Measurements from ENCODE around the gene VPS13C. TPM values are rescaled to one million over a fixed set of nuclear protein-coding genes. Genes with fewer than 3 reads are reported as not detected.
"Not testable (repeated sequence)": the region's sequence is repeated elsewhere in the genome, so short reads cannot be mapped to it uniquely, and the experiment has no call there.

VPS13C gene
- total RNA-seq, 2 experiments from 2014 or later, result 69.7 to 73.2 TPM

- no peak for TF ChIP-seq CTCF (IDR thresholded peaks at IDR 0.05)
- Histone ChIP-seq H3K4me1 (ENCODE audit: insufficient read depth, low read length) (peaks cover 7% of the 10 kb centered on the region), H3K9me3 (ENCODE audit: control insufficient read depth in 1 of 2, insufficient read depth in 1 of 2, low read length in 2 of 2) (no peaks in the 10 kb centered on the region), H3K36me3 (ENCODE audit: insufficient read depth, low read length) (no peaks in the 10 kb centered on the region), H3K27me3 (ENCODE audit: control insufficient read depth in 1 of 2, insufficient read depth in 2 of 2, low read length in 2 of 2) (no peaks in the 10 kb centered on the region), H3K4me3 (ENCODE audit: low read length) (no peak overlapping the region), H3K27ac (ENCODE audit: low read depth in 1 of 2, low read length in 2 of 2) (no peak overlapping the region)
- Mint-ChIP-seq H3K4me3 (no peak overlapping the region), H3K9me3 (peaks cover 2% of the 10 kb centered on the region), H3K27ac (no peak overlapping the region), H3K27me3 (no peaks in the 10 kb centered on the region), H3K36me3 (ENCODE audit: low read depth) (peaks cover 15% of the 10 kb centered on the region), H3K4me1 (ENCODE audit: low read depth) (peaks cover 61% of the 10 kb centered on the region)
- intact Hi-C loops (cut with DNase I, micrococcal nuclease), result no loop called here
- POLR2A ChIA-PET, result interaction anchor here (0.8 kb wide), 1 partner anchor 60 kb away, joined by 3 read pairs; no protein-coding TSS in a partner anchor
- CTCF ChIA-PET, result interaction anchor here (0.7 to 2.3 kb wide), 2 partner anchors 8 to 146 kb away, joined by 3 to 10 read pairs; partner anchors contain the start of gene VPS13C
- DNase-seq, result no peak
- no peak for ATAC-seq (ENCODE audit: poor library complexity)
Observed at GRCh38 chr15:62052713-62053112, 7.5 kb downstream of the VPS13C start.

- Histone ChIP-seq H3K27me3 (ENCODE audit: control insufficient read depth in 1 of 2, insufficient read depth in 2 of 2, low read length in 2 of 2) (no peaks in the 10 kb centered on the region), H3K4me1 (ENCODE audit: insufficient read depth, low read length) (peaks cover 8% of the 10 kb centered on the region), H3K9me3 (ENCODE audit: control insufficient read depth in 1 of 2, insufficient read depth in 1 of 2, low read length in 2 of 2) (no peaks in the 10 kb centered on the region), H3K4me3 (ENCODE audit: low read length) (no peak overlapping the region), H3K36me3 (ENCODE audit: insufficient read depth, low read length) (no peaks in the 10 kb centered on the region), H3K27ac (ENCODE audit: low read depth in 1 of 2, low read length in 2 of 2) (no peak overlapping the region)
- intact Hi-C loops (cut with DNase I, micrococcal nuclease), result loop anchor here in 1 of 2 experiments (1.0 kb wide), 1 partner anchor 8 kb away; no protein-coding TSS in a partner anchor
- TF ChIP-seq CTCF (IDR thresholded peaks at IDR 0.05), result no peak
- Mint-ChIP-seq H3K4me3 (no peak overlapping the region), H3K27me3 (no peaks in the 10 kb centered on the region), H3K4me1 (ENCODE audit: low read depth) (peaks cover 68% of the 10 kb centered on the region), H3K36me3 (ENCODE audit: low read depth) (peaks cover 5% of the 10 kb centered on the region), H3K27ac (peak overlapping the region; percentile 10), H3K9me3 (peaks cover 2% of the 10 kb centered on the region)
- CTCF ChIA-PET, result interaction anchor here (2.3 kb wide), 1 partner anchor 9 kb away, joined by 10 read pairs; the partner anchor contains the start of gene VPS13C
- POLR2A ChIA-PET, result no interaction called here
- no peak for ATAC-seq (ENCODE audit: poor library complexity)
- DNase-seq, result no peak
Observed at GRCh38 chr15:62051166-62051565, 9.1 kb downstream of the VPS13C start.

GRCh38 chr15:62050115-62050514 lies 10.1 kb downstream of the VPS13C start:
- Histone ChIP-seq H3K27me3 (ENCODE audit: control insufficient read depth in 1 of 2, insufficient read depth in 2 of 2, low read length in 2 of 2) (no peaks in the 10 kb centered on the region), H3K4me3 (ENCODE audit: low read length) (no peak overlapping the region), H3K27ac (ENCODE audit: low read depth in 1 of 2, low read length in 2 of 2) (no peak overlapping the region), H3K9me3 (ENCODE audit: control insufficient read depth in 1 of 2, insufficient read depth in 1 of 2, low read length in 2 of 2) (no peaks in the 10 kb centered on the region), H3K36me3 (ENCODE audit: insufficient read depth, low read length) (no peaks in the 10 kb centered on the region), H3K4me1 (ENCODE audit: insufficient read depth, low read length) (peaks cover 8% of the 10 kb centered on the region)
- Mint-ChIP-seq H3K27me3 (no peaks in the 10 kb centered on the region), H3K27ac (no peak overlapping the region), H3K4me1 (ENCODE audit: low read depth) (peaks cover 71% of the 10 kb centered on the region), H3K36me3 (ENCODE audit: low read depth) (peaks cover 5% of the 10 kb centered on the region), H3K4me3 (no peak overlapping the region), H3K9me3 (peaks cover 2% of the 10 kb centered on the region)
- ChIA-PET POLR2A (no interaction called here), CTCF (interaction anchor here (2.3 kb wide), 1 partner anchor 10 kb away, joined by 10 read pairs; the partner anchor contains the start of gene VPS13C)
- no peak for TF ChIP-seq CTCF (IDR thresholded peaks at IDR 0.05)
- ATAC-seq (ENCODE audit: poor library complexity), result no peak
- intact Hi-C loops (cut with DNase I, micrococcal nuclease), result no loop called here
- no peak for DNase-seq

GRCh38 chr15:62048254-62048653 lies 12.0 kb downstream of the VPS13C start:
- peaks cover 15% of the 10 kb centered on the region for H3K36me3 Mint-ChIP-seq (ENCODE audit: low read depth)

More at GRCh38 chr15:62048254-62048653, 12.0 kb downstream of the VPS13C start:
- H3K4me3 ChIP-seq (ENCODE audit: low read length); ATAC-seq (ENCODE audit: poor library complexity); CTCF ChIA-PET; intact Hi-C loops (cut with DNase I, micrococcal nuclease); H3K27me3 Mint-ChIP-seq; H3K9me3 ChIP-seq (ENCODE audit: control insufficient read depth in 1 of 2, insufficient read depth in 1 of 2, low read length in 2 of 2); H3K4me1 ChIP-seq (ENCODE audit: insufficient read depth, low read length); POLR2A ChIA-PET; H3K36me3 ChIP-seq (ENCODE audit: insufficient read depth, low read length); H3K4me3 Mint-ChIP-seq; H3K27ac ChIP-seq (ENCODE audit: low read depth in 1 of 2, low read length in 2 of 2); H3K27me3 ChIP-seq (ENCODE audit: control insufficient read depth in 1 of 2, insufficient read depth in 2 of 2, low read length in 2 of 2); DNase-seq; H3K9me3 Mint-ChIP-seq; H3K27ac Mint-ChIP-seq: not testable (repeated sequence)
- H3K4me1 Mint-ChIP-seq (ENCODE audit: low read depth), result peaks cover 60% of the 10 kb centered on the region

All from CD4-positive, alpha-beta T cell (primary cell).